GM19372 (cell line): ENCODE measurements around the gene A4GNT.
"Not testable (repeated sequence)": the region's sequence is repeated elsewhere in the genome, so short reads cannot be mapped to it uniquely, and the experiment has no call there.

Experiments used
- ATAC-seq: cut with Tn5 transposase; IDR thresholded peaks from one replicate; pipeline ENCODE4 v1.9.1; 2021; ENCODE audit warnings: mild to moderate bottlenecking, low read depth, moderate library complexity; ENCODE audit not compliant: unreplicated experiment

Gene A4GNT

DNA sequence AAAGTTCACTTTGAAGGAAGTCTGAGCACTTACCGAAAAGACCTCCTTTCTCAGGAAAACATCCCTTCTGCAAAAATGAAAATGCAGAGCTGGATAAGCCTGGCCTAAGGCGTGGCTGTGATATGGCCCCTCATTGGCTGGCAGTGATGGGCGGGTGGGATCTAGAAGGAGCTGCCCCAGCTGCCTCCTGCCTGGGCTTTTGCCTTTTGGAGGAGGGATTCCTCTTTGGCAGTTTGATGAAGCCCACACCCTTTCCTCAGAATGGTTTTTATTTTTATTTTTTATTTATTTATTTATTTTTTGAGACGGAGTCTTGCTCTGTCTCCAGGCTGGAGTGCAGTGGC is 12.8 kb downstream of the A4GNT start:
- no peak for ATAC-seq

DNA sequence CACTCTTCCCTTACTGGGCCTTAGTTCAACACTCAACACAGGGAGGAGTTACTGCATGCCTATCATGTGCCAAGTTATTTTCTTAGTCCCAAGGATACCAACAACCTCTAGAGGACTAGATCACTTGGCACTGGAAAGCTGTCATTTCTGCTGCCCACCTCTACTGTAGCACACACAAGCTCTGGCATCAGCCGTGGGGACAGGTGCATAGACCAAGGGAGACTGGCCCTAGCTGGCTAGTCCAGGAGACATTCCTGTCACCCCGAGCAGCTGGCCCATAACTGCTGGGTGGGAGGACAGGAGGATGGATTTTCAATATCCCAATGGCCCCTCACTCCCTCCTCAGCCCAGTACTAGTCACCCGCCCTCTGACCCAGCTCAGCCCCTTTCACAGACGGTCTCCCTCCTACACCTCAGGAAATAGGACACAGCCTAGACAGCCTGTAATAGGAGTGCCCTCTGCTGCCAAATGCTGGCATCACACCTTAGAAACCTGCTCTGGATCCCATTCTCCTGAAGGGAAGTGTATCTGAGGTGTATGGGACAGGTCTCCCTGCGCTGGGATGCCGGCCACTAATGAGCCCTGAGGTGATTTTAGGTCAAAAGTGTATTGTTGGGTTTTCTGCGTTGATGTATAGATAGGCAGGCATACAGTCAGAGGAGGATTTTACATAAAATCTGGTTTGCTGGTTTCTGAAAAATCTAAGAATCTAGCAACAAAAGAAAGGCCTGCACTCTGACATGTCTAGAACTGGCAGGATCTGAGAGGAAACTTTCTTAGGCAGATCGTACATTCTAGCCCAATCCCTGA is 13.4 kb downstream of the A4GNT start:
- ATAC-seq = no peak

DNA sequence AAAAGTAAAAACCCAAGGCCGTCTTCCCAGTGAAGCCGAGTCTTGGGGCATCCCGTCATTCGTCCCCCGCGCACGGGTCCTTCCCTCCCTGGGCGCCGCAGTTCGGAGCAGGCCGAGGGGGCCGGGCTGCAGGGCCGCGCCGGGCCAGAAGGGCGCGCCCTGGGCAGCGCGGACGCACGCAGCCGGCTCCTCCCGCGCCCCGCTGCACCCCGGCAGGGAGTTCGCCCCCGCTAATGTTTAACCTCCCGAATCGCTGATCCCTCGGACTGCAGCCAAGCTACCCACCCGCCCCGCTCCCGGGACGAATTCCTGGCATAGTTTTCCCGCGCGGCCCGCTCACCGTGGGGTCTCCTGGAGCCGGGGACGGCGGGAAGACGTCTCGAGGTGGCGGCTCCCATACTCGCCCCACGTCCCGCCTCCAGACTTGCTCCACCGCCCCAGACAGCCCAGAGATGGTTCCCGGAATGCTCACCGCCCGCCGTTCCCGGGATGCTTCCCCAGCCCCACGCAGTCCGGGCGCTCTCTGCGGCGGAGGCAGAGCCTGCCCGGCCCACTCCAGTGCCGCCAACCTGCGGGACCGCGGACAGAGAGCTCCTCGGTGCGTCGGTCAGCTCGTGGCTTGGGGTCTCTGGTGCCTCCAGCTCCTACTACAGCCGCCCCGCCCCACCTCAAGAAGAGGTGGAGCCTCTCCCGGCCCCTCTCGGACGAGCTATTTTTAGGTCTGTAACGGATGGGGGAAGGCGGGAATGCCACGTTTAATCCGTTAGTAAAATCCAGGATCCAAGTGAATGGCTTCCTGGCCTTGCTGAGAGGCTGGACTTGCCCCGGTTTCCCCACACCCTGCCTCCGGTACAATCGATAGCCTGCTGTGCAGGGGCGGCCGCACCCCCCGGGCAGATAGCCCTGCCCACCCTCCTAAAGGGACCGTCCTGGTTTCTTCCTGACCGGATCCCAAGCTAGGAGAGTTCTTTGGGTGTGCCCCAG is 16.9 kb downstream of the A4GNT start, which contains the start of gene DZIP1L:
Gene DZIP1L (minus strand): TSS at position 621 of the 984 bp plus-strand sequence. CDS start 11,637 bp downstream, outside the sequence.
- ATAC-seq = peak; percentile 86

DNA sequence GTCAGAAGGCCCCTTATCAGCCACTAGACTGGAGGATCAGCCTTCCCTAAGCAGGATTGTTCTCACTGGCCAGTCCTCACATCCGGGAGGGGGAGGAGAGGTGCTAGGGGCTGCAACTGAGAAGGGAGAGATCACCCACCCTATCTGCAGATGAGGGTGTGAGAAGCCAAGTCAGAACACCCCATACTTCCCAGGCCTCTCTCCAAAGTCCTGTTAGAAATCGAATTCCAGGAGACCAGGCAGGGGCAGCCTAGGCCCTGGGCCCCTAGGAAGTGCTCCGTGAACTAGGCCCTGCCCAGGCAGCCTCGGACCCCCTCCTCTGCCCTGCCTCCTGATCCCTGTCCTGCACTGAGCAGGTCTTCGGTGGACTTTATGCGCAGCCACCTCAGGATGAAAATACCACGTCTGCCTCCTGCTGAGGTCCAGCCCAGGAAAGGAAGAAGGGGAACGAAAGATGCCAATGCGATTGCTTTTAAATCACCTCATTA is 17.7 kb downstream of the A4GNT start:
- no peak for ATAC-seq

DNA sequence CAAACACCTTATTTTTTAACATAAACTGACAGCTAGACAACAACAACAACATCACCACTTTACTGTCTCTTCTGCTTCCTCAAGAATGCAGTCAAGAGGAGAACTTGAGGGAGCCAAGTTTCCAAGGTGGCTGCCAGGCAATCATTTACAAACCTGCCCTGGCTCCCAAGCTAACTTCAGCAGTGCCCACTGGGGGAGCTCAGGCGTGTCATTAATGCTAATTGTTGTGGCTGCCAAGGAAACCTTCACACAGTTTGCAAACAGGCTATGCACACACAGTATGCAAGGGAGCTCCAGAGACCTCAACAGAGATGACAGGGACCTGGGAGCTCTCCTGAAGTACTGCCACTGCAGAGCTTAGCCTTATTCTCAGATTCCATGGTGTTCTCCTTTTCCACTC is 18.9 kb downstream of the A4GNT start:
- no peak for ATAC-seq

DNA sequence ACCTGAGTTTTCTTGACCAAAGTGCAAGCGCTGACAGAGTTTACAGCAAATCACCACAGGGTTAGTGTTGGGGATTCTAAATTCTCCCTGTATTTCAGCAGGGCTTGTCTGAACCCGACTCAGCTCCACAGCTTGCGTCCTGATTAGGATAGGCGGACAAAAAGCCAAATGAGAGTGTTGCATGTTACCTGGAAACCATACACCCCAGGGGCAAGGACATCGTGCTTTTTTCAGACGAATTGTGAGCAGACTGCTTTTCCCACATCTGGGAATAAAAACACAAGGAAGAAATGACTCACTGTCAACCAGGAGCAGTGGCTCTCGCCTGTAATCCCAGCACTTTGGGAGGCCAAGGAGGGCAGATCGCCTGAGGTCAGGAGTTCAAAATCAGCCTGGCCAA is 19.8 kb downstream of the A4GNT start:
- ATAC-seq = no peak

DNA sequence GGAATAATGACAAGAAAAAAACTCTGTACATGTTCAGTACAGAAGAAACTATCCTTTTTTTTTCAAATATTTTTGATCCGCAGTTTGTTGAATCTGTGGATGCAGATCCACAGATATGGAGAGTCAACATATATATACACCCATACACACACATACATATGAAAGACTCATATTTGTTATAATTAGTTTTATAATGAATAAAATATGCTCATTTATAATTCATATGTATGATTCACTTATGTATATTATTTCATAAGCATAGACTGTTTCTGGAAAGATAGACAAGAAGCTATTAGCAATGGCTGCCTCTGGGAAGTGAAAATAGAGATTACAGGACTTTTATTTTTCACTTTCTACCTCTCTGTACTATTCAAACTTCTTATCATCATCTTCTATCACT is 26.6 kb downstream of the A4GNT start:
- ATAC-seq = no peak

DNA sequence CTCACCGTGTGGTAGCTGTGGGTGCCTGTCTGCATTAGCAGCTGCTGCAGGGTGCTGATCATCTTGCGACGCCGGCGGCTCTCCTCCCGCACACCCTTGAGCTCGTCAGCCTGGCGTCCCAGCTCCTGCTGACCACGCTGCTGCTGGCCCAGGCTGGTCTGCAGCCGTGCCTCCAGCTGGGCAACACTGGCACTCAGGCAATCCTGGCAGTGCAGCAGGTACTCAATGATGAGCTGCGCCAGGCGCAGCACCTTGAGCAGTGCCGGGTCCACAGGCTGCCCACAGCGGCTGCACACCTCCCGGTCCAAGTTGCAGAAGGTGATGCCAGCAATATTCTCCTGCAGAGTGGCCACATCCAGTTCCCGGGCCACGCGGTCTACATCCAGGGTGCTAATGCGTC is 28.7 kb downstream of the A4GNT start:
- no peak for ATAC-seq

DNA sequence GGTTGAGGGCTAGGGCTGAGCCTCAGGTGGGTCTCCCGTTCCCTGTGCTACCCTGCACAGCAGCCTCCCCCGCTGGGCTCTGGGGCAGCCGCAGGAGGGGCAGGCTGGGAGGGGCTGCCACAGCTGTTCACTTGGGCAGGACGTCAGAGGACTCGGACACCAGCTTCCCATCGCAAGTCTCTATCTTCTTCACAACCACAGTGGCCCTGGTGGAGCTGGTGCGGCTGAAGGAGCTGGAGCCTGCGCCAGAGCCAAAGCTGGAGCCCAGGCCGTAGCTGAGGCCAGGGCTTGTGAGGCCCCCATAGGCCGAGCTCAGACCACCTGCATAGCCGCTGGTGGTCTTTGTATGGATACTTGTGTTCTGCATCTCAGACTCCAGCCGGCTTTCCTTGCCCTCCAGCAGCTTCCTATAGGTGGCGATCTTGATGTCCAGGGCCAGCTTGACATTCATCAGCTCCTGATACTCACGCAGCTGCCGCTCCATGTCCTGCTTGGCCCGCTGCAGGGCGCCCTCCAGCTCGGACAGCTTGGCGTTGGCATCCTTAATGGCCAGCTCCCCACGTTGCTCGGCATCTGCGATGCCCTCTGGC is 30.7 kb downstream of the A4GNT start:
- not testable (repeated sequence) for ATAC-seq

DNA sequence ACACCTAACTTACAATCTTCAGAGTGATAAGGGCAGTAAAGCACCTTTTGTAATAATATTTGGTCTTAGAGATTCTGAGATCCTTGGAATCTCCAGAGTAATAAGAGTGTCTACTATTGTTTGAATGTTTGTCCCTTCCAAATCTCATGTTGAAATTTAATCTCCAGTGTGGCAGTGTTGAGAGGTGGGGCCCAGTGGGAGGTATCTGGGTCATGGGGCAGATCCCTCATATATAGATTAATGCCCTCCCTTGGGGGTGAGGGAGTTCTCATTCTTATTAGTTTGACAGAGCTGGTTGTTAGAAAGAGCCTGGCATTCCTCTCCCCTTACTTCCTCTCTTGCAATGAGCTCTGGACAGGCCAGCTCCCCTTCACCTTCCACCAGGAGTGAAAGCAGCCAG is 32.8 kb downstream of the A4GNT start:
- no peak for ATAC-seq

DNA sequence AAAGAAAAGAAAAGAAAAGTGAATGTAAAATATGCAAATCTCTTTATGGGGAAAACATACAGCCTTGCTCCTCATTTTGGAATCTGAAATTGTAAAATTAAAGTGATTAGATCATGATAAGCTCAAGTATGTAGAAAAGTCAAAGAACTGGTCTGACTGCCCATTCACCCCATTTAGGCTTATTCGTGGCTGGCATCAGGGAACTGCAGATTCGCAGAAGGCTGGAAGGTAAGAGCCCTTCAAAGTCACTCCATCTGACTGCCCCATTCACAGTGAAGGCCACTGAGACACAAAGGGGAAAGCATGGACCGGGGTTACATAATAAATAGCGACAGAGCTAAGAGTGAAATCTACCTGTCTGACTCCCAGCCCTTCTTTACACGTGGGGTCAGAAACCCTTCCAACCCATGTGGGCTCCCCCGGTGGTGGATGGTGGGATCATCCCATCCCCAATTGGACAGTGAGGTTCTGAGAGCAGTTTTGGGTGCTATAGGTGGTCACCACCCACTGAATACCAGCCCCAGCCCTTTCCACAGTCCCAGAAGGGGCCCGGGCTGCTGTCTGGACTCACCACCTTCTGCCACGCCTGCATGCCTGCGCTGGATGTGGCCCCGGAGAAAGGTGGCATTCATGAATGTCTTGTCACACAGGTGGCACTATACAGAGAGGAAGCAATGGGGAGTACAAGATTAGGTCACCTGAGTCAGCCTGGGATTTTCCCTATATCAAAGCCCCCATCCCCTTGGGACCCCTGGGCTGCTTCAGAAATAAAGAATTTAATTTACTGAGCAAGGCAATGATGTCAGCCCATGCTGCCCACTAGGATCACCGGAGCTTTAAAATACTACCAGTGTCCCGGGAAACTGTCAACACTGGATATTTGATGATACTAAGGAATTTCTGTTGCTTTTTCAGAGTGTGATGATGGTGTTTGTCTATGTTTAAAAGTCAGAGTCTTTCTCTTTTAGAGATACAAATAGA is 34.7 kb downstream of the A4GNT start:
- no peak for ATAC-seq

DNA sequence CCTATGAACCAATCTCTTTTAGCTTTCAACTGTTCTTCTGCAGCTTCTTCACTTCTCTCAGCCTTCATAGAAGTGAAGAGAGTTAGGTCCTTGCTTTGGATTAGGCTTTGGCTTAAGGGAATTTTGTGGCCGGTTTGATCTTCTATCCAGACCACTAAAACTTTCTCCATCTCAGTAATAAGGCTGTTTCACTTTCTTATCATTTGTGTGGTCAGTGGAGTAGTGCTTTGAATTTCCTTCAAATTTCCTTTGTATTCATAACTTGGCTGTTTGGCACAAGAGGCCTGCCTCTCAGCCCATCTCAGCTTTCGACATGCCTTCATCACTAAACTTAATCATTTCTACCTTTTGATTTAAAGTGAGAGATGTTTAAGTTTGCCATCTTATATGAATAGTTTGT is 38.5 kb downstream of the A4GNT start:
- ATAC-seq = no peak

DNA sequence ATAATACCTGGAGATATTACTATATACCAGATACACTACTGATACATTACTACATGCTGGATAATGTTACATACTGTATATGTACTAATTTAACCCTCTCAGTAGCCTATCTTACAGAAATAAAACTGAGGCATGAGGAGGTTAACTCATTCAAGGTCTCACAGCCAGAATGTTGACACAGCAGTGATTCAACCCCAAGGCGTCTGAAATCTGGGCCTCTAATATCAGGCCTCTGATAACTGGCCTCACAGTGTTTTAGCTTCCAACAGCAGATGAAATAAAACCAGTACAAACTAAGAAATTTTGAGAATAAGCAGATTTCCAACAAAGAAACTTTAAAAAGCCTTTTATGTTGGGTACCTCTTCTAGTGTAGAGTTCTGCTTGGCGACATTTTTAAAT is 40.2 kb downstream of the A4GNT start:
- ATAC-seq = no peak

DNA sequence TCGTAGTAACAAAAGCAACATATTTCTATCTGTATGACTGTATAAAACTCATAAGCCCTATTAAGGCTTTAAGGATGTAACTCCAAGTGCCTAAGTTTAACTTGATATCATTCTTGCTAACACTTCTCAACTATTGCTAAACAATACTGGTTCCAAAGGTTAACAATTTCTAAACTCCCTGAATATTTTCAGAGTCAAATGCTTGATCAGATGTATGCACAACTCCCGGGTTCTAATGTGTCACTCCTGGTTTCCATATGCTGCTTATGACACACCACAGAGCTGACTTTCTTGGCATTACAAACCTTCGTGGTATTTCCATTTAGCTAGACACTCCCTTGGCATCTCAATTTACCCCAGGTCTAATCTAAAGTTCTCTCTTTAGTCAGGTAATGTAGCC is 43.1 kb downstream of the A4GNT start:
- ATAC-seq = no peak

DNA sequence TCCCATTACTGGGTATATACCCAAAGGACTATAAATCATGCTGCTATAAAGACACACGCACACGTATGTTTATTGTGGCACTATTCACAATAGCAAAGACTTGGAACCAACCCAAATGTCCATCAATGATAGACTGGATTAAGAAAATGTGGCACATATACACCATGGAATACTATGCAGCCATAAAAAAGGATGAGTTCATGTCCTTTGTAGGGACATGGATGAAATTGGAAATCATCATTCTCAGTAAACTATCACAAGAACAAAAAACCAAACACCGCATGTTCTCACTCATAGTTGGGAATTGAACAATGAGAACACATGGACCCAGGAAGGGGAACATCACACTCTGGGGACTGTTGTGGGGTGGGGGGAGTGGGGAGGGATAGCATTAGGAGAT is 46.4 kb downstream of the A4GNT start:
- ATAC-seq = not testable (repeated sequence)

DNA sequence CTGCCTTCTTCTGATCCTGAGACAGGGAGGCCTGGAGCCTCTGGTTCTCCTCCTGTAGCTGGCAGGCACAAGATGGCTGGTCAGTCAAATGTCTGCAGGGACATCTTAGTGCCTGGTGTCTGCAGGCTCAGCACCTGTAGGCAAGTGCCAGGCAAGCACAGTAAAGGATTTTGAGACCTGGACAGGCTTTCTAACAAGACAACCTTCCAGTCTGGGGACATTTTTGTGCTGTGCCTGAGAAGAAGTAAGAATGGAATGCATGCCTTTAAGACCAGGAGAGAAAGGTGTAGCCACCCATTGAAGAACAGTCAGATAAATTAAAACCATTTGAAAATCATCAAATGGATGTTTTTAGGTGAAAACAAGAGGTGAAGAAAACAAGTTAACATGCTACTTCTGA is 48.0 kb downstream of the A4GNT start:
- no peak for ATAC-seq

DNA sequence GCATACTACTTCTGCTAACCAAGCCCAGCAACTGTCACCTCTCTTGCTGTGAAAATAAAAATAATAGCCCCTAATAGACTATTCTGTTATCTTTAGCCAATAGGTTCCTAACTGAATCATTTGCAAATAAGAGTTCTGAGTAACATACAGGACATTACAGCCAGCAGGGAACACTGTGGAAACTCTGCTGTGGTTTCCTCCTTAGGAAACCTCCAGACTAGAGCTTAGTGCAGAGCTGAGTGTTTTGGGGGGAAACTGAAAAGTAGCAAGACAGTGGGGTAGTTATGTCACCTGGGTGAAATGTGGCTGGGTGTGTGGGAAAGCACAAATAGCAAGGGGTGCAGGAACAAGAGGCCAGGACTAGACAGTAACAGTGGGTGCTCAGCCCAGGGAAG is 49.2 kb downstream of the A4GNT start:
- ATAC-seq = peak; percentile 17

DNA sequence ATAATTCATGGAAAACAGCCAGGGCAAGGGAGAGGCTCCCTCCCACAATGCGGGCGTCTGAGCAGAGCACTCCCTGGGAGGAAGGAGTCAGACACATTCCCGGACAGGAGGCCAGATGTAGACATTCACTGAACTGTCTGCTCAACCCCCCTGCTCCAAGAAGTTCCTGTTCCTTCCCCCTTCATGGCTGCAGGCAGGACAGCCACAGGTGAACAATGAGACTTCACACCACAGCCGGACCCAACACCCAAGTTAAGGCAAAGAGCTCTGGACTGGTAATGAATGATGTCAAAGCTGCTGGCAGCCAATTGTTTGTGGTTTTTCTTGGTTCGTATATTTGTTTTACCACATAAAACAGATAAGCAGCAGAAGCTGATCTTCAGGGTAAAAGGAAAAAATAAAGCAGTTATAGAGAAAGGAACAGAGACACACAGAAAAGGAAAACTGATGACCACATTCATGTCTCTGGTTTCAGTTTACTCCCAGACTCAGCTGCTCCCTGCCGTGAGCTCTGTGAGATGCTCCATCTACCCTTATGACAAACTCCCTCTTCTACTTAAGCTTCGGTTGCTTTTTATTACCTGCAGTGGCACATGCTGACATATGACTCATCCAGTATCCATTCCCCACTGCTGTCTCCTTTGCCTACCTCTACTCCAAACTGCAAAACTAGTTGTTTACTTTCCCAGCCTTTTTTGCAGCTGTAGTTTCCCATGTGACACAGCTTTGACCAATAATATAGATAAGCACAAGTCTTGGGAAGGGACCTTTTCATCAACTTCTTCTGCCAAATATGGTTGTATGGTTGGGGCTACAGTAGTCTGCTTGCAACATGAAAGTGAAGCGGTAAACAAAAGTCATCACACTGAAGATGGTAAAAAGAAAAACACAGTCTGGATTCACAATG is 49.9 kb downstream of the A4GNT start:
- ATAC-seq = peak; percentile 52
